GM19468 (cell line): ENCODE data around the gene ABHD12B.
"Not testable (repeated sequence)": the region's sequence is repeated elsewhere in the genome, so short reads cannot be mapped to it uniquely, and the experiment has no call there.

Experiments used
- ATAC-seq: cut with Tn5 transposase; IDR thresholded peaks from one replicate; pipeline ENCODE4 v1.9.1; 2021; ENCODE audit warnings: mild to moderate bottlenecking, moderate library complexity, moderate number of reproducible peaks; ENCODE audit not compliant: unreplicated experiment; ENCODE audit errors: extremely low read depth

The ABHD12B gene

DNA sequence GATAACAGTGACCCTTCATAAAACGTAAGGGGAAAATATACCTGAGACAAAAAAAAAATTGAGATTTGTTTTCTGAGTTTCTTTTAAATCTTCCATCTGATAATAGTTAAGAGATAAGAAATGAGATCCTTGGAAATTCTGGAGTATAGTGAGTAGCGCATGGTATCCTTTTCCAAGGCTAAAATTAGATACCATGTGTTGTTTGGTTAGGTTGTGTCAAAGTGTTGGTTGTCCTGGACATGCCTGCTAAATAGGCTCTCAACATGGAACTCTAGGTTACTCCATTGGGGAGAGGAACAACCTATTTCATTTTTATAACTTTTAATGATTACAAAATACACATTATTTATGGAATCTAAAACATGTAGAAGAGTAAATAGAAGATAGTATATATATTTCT, 57.7 kb downstream of the ABHD12B start:
- no peak for ATAC-seq

DNA sequence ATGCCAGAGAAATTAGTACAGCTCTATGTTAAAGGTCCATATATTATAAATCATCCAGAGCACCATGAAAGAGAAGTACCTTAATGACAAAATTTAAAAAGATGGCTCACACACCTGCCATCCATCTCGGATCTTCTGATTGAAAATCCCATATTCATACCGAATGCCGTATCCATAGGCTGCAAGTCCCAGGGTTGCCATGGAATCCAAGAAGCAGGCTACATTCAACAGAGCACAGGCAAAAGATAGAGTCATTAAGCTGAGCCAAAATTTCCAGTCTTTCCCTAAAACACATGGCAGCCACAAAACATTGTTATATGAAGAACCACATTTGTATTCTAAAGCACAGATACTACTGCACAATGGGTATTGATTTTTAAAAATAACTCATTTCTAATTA, 59.7 kb downstream of the ABHD12B start:
- no peak for ATAC-seq

DNA sequence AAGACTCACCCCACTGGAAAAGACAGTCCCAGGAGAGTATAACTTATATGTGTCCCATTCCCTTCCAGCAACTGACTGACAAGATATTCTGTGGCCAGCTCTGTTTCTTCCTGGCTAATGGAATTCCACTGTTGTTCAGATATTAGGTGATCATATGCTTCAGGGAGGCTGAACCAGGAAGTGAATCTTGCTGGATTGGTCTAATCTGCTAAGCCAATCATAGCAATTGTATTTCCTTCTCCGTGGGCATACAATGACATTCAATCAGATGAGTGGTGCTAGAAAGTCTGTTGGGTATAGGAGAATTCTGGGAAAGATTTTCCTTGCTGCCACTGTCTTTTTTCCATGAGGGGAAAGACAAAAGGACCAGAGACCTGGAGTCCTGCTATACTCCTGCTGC, 60.3 kb downstream of the ABHD12B start:
- ATAC-seq, result no peak

DNA sequence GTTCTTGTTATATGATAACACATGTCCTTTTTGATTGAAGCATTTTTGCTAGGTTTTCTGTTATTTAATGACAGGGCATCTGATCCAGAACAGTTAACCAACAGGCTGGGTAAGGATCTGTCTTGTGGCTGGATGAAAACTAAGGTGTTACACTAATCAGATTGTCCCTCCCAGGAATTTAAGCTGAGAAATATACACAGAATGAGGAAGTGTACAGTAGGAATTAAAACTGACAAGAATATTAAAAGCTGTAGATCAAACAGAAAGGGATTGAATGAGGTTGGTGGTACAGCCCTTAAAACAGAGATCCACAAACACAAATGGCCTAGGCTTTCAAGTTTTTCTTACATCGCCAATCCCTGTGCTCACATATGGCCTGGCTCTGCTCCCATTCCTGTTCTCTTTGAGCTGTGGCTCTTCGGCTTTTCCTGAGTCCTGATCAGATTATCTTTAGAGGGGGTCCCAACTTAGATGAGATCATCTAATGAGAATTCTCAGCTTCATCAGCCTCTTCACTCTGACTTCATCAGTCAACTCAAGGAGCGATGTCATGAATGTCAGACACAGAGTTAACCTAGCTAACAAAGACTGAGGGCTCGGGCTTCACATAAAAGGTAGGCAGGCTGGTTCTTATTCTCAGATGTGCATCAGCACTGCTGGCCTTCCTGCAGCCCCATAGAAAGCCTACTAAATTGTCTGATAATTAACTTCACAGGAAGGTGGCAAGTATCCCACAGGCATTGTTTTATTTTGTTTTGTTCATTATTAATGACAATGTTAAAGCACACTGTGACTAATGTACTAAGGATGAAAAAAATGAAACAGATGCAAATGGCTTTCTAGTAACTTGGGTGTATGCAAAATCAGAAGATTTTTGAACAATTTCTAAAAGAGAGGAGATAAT, 61.0 kb downstream of the ABHD12B start:
- ATAC-seq, result no peak

DNA sequence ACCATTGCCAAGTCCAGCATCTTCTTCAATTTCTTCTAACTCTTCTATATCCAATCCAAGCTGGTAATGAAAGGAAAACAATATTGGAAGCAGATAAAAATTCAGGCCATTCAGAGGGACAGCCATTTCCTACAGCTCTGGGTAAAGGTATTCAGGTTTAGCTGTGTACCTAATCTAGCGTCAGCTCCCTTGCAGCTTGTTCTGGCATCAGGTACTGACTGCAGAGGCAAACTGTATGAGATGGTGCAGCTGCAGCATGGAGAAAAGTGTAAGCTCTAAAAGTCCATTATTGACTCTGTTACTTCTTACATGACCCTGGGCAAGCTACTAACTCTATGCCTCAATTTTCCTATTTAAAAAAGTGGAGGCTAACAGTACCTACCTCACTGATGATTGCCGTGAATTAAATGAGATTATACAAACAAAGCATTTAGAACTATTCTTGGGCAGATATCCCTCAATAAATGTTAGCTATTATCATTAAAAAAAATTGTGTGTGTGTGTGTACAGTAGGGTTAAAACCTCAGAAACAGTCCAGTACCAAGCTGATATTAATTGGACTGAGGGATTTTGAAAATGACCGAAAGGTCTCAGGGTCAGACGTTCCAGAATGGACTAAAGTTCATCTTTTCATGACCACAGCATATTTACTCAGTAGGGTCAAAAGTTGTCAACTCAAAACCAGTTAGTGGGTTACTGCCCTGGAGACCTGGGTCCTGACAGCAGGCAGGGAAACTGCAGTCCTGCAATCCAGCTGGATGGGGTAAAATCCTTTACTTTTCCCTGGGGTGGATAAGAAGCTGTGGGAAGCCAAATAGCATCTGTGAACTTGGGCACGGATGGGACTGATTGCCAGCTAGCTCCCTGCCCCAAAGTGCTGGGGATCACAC, 63.5 kb downstream of the ABHD12B start:
- no peak for ATAC-seq

DNA sequence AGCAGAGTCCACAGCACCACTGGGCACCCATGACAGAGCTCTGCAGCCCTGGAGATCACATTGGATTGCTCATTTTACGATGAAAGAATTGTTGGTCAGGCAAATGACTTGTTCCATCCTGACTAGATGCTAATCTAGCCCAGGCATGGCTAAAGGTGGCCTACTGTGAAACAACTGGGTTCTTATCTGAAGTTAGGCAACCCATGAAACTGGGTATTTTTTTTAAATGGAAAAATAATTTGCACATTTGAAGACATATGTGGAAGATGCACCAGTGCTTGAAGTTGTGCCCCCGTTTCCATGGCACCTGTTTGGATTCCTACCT, 64.1 kb downstream of the ABHD12B start:
- ATAC-seq, result no peak

DNA sequence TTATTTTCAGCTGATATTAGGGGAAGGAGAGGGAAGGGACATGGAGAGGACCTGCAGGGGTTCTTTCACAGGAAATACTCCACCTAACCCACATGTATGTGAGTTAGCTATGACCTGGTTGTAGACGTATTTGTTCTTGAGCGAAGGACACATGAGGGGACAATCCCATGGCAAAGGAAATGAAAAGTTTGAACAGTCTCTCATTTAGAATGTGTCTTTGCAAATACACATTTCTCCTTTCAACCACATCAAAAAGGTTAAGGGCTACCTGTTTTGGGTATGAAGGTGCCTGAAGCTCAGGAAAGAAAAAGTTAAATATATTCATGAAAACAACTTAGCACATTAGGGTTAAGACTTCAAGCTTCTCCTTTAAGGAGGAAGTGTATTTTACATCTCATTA, 65.0 kb downstream of the ABHD12B start:
- no peak for ATAC-seq

DNA sequence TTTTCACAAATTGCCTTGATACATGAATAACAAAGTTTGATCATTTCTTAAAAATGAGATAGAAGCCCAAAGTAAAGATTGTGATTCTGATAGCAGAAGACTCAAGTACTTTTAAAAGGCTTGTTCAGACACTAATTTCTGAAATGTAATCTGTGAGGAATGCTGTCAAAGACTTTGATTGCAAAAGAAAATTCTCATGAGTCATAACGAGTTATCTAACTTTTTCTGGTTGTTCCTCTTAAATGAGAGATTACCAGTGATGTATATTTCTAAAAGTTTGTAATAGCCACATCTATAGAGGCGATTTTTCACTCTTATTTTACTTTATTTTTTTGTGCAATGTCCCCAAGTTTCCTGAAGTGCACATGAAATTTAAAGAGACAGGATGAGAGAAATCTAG, 65.5 kb downstream of the ABHD12B start:
- ATAC-seq, result no peak

DNA sequence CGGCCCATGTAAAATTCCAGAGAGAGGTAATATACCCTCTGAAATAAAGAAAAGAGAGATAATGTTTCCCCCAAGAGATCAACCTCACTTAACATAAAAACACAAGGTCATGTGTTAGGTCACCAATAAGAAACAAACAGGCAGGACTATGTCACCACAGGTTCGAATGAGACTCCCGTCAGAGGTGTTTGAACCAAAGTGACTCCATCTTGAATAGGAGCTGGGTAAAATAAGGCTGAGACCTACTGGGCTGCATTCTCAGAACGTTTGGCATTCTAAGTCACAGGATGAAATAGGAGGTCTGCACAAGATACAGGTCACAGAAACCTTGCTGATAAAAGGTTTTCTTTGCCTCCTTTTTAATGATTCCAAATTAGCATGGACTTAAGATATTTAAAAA, 65.9 kb downstream of the ABHD12B start:
- ATAC-seq, result no peak

DNA sequence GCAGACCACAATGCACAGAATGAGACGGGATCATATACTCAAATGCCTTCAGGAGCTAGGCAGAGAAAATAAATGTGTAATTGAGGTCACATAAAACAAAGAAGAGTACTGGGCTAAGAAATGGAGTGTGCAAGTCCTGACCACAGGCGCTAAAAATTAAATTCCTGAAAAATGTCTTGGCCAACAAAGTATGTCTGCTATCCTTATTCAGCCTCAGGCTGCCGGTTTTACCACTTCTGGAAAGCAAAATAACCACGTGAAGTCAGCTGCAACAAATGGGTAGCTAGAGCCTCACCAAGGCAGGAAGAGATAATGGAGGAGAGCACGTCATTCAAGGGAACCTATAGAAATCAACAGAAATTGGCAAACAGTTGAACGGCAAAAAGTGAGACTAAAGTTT, 69.3 kb downstream of the ABHD12B start:
- no peak for ATAC-seq

DNA sequence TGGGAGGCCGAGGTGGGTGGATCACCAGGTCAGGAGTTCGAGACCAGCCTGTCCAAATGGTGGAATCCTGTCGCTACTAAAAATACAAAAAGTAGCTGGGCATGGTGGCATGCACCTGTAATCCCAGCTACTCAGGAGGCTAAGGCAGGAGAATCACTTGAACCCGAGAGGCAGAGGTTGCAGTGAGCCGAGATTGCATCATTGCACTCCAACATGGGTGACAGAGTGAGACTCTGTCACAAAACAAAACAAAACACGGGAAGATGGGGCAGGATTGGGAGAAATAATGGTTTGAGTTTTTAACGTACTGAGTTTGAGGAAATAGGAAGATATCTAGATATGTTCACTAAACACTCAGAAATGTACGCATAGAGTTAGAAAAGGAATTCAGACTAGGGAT, 69.8 kb downstream of the ABHD12B start:
- not testable (repeated sequence) for ATAC-seq

DNA sequence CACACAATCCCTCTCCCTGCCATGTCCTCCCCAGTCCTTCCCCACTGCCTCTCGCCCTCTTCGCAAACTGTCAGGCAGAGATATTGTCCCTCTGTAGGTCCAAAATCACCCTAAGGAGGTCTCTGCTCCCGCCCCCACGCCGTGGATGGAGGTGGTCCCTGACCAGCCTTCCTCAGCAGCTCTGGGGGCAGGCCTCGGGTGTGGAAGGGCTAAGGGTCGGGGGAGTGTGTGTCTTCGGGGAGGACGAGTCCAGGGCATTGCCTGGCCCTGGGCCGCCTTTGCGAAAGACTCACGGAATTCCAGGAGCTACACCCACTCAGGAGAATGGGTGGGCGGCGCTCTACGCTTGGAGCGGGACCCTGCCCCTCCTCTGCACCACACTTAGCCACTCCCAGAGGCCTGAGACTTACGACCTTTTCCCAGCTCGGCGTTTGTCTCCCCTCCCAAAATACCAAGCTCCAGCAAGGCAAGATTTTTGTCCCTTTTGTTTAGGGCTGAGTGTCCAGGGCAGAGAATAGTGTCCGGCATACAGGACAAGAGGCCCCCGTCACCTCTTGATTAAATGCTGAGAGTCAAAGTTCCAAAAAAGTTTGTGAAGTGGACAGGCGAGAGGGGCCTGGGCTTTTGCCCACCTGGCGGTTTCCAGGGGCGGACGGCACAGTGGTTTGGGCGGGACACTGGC, 71.5 kb downstream of the ABHD12B start:
- ATAC-seq, result no peak

DNA sequence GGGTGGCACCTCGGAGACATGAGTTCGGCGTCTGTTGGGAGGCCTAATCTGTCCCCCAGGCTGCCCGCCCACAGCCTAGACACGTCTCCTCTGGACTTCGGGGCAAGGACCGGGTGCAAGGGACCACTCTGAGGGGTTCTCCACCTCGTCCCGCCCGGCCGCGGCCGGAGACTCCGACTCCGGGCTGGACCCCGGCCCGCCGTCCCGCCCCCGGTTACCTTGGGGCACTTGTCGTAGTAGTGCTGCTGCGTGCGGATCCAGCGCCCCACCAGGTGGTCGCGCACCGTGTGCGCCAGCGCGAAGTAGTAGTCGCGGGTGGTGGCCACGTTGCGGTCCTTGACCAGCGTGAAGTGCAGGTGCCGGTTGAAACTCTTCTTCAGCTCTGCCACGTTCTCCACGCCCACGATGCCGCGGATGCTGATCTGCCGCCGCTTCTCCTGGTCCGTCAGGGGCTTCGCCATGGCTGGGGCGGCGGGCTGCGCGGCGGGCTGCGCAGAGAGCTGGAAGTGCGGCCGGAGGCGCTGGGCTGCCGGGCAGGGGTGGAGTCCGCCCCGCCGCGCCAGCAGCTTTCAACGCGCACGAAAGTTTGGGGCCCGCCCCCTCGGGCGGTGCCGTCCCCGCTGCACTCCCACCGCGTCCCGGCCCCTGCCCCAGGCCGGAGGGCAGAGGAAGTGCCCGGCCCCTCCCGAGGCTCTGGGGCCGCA, 72.2 kb downstream of the ABHD12B start, which contains the start of gene PYGL:
TSS of gene PYGL (minus strand) at position 541 of the 704 bp plus-strand sequence. CDS start at position 461, 80 bp downstream.
- no peak for ATAC-seq

DNA sequence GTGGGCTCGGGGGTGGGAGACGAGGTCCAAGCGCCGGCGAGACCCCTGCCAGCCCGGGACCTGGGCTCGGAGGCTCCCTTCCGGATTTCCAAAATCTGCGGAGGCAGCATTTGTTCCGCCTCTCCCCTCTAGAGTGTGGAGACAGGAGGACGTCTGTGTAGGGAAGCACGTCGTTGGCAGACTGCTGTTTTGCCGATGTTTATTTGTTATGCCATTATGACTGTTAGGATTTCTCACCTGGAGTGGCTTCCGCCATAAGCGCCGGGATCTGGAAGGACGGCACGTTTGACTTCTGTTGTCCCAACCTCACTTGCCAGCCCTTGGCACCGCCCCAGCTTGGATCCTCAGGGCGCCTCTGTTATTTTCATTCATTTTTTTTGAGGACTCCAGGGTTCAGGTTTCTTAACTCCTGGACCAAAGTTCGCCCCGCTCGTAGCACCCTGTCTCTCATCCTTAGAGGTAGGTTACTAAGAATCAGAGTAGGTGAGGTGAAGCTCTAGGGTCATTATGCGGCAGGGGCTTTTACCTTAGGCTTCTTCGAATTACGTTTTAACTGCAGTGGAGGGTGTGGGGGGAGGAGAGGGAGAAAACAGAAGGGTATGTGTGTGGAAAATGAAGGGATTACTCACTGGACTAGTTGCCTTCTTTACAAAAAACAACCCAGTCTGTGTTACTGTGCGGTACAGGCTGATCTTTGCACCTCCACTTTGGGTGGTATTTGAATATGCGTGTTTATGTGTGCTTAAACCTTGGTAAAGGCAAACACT, 73.0 kb downstream of the ABHD12B start:
- no peak for ATAC-seq

DNA sequence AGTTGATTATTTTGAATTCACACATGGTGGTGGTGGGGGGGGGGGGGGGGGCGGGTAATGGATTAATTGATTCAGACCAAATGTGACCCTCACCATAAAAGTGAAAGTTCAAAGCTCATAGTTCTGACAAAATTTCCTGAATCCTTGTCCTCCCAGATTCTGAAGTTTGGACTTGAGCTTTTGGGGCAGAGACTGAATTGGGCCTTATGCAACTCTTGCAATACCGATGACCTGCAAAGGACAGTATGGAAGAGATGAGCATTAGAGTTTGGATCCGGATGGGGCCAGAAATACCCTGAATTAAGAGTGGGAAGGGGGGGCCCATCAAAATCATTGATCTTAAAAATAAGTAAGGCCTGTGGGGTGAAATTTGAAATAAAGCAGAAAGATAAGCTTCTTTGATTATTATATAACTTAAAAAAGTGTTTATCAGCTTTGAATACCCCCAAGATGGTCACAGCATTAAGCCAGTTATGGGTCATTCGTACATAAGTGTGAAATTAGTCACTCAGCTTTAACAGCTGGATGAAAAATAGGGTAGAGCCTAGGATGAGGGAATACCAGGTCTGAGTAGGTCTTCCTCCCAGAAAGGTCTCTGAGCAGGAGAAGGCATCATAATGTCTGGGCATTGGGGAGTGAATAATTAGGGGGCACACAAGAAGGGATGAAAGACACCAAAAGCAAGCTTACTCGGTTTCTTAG, 74.5 kb downstream of the ABHD12B start:
- ATAC-seq, result no peak

DNA sequence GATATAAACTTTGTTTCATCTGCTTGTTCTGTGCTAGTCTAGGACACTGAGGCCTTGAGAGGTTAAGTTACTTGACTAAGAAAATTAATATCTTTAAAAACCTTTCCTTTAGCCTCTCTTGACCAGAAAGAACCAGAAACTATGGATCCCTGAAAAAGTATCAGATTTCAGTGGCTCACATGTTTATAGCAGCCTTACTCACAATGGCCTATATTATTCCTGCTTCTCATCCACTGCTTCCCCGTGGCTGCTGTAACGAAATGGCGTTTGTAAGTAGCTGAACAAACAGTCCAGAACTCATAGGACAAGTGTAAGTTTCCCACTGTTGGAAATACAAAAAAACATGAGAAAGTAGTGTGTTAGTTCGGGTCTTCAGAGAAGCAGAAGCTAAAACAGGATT, 75.6 kb downstream of the ABHD12B start:
- no peak for ATAC-seq

DNA sequence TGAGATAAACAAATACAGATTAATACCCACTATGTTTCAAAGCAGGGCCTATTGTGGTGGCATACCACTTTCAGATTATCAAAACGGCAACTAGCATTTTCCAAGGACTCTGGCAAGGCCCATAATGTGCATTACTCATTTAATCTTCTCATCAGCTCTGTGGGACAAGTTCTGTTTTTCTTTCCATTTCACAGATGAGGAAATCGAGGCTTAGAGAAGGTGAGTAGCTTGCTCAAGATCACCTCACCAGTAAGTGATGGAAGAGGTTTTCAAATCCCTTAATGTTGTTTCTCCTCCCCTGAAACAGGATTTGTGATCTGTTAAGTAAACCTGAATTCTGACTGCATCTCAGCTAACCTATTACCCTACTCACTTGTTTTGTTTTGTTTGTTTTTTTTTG, 76.4 kb downstream of the ABHD12B start:
- ATAC-seq, result no peak

DNA sequence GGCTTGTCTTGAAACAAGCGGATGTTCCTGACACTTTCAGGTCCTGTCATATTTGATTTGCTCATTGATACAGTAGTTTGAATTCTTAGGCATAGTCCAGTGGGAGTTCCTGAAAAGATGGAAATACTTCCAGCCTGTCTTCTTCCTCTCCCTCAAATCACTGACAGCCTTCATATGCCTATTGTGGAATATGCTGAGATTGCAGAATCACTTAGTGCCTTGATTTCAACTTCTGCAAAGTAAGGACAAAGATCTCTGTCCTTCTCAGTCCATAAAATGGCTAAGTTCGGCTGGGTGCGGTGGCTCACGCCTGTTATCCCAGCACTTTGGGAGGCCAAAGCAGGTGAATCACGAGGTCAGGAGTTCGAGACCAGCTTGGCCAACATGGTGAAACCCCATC, 79.2 kb downstream of the ABHD12B start:
- ATAC-seq, result no peak

DNA sequence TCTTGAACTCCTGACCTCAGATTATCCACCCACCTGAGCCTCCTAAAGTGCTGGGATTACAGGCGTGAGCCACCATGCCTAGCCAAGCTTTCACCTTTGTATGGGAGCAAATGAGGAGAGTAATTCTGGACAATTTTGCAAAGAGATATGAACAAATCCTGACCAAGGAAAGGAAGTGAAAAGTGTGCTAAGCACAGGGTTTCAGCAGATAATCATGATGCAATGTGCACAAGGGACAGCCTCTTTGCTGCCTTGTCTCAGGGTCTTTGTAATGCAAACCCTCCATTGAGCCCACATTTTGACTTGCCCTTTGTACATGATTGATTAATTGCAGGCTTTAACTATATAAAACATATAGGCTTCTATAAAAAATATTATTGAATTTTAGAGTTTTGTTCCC, 81.6 kb downstream of the ABHD12B start:
- ATAC-seq, result no peak
